ENCODE data around the gene KCND3. TPM values are rescaled to one million over a fixed set of nuclear protein-coding genes. Genes with fewer than 3 reads are reported as not detected.

Gene KCND3
- total RNA-seq, 1 experiment from 2014 or later: not detected

DNA sequence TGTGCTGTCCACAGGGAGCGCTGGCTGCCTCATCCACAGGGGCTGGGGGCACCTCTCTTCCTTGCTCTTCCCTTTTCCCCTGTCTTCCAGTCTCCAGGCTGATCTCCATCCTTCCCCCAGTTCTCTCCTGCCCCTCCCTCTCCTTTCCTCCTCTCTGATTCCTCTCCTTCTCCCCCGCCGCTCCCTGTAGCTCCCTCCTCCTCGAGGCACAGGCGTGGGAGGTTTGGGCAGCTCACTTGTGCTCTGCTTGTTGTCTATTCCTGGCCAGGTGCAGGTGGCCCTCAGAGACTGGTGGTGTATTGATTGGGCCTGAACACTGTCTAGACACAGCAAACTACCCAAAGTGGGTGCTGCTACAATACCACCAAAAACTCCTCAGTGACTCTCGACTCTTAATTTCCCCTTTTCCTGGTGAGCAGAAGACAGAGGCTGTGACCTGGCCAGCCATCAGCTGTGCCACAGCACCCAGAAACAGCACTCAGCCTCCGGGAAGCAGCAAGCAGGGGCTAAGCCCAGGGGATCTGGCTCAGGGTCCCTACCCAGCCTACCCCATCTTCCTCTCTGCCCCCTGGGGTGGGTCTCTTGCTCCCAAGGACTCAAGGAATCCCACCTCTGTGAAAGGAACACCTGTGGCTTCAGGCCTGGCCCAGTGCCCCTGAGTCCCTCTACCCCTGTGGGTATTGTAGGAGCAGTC is 140.5 kb downstream of the KCND3 start:
- DNase-seq (ENCODE audit: low read depth): no peak

DNA sequence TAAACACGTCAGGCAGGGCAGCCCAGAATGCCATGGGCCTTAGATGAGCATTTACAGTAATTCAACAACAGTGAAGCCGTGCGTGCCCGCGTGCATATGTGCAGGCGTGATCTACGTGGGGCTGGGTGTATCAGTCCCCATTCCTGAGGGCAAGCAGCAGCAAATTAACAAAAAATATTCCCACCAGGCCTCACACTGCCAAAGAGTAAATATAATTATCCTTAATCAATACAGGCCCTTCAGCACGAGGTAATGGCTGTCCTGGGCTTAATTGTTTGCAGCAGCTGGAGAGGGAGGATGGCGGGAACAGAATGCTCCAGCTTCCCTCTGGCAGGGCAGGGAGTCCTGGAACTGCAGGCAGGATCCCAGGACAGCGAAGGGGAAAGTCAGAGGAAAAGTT is 142.0 kb downstream of the KCND3 start:
- no peak for DNase-seq (ENCODE audit: low read depth)

GRCh38 chr1:111846842-111847241 is 142.6 kb downstream of the KCND3 start:
- DNase-seq (ENCODE audit: low read depth): no peak

DNA sequence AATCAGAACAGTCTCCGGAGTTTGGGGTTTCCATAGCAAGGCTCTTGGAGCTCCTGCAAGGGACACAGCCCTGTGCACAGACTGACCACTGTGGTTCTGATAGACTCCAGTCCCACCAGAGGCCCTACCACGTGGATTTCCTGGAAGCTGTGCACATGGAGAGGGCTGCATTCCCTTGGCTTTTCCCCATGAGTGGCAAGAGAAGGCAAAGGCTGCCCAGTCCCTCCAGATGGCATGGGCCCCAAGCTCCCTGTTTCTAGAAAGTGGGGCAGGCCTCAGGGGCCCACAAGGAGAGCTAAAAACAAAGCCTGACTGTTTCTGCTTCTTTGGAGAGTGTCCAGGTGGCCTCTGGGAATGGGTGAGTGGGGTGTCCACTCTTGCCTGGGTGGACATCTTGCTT is 146.3 kb downstream of the KCND3 start:
- DNase-seq (ENCODE audit: low read depth): no peak

GRCh38 chr1:111842411-111842810 is 147.1 kb downstream of the KCND3 start:
- no peak for DNase-seq (ENCODE audit: low read depth)

DNA sequence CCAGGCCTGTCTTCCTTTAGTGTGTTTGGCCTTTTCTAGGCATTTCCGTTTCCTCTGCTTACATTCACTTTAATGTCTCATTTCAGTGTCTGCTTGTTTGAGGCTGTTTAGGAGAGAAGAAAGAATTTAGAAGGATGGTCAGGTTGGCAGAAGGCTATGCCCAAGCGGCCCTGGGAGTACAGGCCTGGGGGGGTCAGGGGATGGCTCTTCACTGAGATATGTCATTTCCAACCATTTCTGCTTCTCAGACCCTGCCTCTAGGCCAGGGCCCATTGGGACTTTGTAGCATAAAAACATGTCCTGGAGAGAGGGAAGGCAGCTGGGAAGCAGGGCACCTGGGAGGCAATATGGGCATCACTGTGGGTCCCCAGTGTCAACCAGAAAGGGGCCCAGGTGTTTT is 147.7 kb downstream of the KCND3 start:
- DNase-seq (ENCODE audit: low read depth): no peak

- DNase-seq (ENCODE audit: low read depth): no peak
Measured at GRCh38 chr1:111841189-111841588, 148.3 kb downstream of the KCND3 start.

- DNase-seq (ENCODE audit: low read depth): no peak
Measured at GRCh38 chr1:111837393-111837792, 152.1 kb downstream of the KCND3 start.

- DNase-seq (ENCODE audit: low read depth): no peak
Measured at GRCh38 chr1:111836111-111836510, 153.4 kb downstream of the KCND3 start.

GRCh38 chr1:111835514-111835913 is 154.0 kb downstream of the KCND3 start:
- DNase-seq (ENCODE audit: low read depth): no peak

GRCh38 chr1:111834956-111835355 is 154.5 kb downstream of the KCND3 start:
- no peak for DNase-seq (ENCODE audit: low read depth)

GRCh38 chr1:111833334-111833733 is 156.1 kb downstream of the KCND3 start:
- DNase-seq (ENCODE audit: low read depth): peak; percentile 6

- no peak for DNase-seq (ENCODE audit: low read depth)
Measured at GRCh38 chr1:111832521-111833155, 156.8 kb downstream of the KCND3 start.

GRCh38 chr1:111831153-111831552 is 158.3 kb downstream of the KCND3 start:
- DNase-seq (ENCODE audit: low read depth): no peak

- no peak for DNase-seq (ENCODE audit: low read depth)
Measured at GRCh38 chr1:111827946-111828345, 161.5 kb downstream of the KCND3 start.

- DNase-seq (ENCODE audit: low read depth): no peak
Measured at GRCh38 chr1:111826278-111826677, 163.2 kb downstream of the KCND3 start.

- DNase-seq (ENCODE audit: low read depth): no peak
Measured at GRCh38 chr1:111825217-111825616, 164.3 kb downstream of the KCND3 start.

- no peak for DNase-seq (ENCODE audit: low read depth)
Measured at GRCh38 chr1:111822138-111822537, 167.3 kb downstream of the KCND3 start.

DNA sequence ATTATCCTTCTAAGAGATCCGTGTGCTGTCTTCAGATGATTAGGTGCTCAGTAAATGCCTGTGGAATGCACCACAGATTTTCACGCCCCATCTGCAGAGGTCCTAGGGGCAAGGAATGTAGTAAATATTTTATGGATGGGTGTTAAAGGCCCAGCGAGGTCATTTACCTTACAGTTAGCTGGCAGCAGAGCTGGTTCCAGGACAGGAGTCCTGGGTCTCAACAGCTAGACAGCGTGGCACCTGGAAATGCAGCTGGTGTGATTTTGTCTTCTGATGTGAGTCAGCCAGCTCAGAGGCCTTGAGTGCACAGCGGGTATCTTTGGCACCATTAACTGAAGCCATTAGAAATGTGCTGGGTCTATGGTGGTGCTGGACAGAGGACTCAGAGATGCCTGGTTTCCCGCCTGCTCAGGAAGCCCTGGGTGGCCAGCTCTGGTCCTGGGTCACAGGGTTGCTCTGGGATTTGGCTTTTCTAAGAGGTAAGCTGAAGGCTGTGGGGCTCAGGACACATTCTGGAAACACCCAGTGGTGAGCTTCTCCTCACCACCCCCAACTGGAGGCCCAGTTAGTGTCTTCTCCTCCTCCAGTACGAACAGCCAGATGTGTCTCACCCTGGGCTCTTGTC is 168.2 kb downstream of the KCND3 start:
- DNase-seq (ENCODE audit: low read depth): no peak

DNA sequence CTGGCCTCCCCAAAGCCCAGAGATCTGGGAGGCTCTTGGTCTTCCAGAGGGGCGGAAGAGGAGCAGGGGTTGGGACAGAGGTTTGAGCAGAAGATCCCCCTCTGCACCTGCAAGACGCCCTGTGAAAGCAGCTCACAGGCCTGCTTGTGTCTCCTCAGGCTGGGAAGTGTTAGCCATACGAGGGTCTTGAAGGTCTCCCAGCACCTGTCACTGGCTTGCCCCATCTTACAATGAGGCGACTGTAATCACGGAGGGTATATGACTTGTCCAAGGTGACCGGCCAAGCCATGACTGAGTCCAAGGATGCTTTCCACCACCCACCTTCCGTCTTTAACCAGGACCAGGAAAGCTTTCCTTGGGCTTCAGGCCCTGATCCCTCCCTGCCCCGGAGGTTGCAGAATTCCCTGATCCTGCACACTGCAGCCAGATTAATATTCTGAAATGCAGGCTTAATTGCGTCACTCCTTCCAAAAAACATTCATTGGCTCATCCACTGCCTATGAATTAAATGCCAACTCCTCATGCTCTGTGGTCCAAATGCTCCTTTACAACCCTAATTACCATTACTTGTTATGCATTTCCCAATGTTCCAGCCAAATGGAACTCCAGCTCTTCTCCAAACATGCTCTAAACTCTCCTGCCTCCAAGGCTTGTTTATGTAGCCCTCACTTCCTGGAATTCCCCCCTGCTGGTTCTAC is 169.8 kb downstream of the KCND3 start:
- no peak for DNase-seq (ENCODE audit: low read depth)

DNA sequence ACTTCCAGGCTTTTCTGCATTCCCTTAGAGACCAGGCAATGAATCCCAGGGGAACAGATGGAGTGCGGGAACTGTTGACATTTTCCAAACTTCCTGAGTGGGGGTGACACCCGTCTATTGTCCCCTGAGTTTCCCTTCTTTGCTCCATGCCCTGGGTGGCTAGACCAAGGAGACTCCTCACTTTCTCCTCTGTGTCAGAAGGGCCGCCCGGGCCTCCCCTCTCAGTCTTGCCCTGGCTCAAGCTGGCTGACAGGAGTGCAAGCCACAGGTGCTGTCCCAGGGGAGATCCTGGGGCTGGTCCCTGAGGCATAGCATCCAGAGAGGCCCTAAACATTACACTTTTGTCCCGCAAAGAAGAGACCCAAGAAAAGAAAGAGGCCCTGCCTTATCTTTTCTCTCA is 170.9 kb downstream of the KCND3 start:
- no peak for DNase-seq (ENCODE audit: low read depth)

- no peak for DNase-seq (ENCODE audit: low read depth)
Measured at GRCh38 chr1:111818081-111818480, 171.4 kb downstream of the KCND3 start.

- DNase-seq (ENCODE audit: low read depth): no peak
Measured at GRCh38 chr1:111814642-111815041, 174.8 kb downstream of the KCND3 start.

Measured in RPMI7951 (cell line).